Right lobe of liver (tissue), 4 donors: ENCODE results near the gene DEPDC5.
"Not testable (repeated sequence)": the region's sequence is repeated elsewhere in the genome, so short reads cannot be mapped to it uniquely, and the experiment has no call there.

Source experiments
- POLR2A ChIP-seq: fragments of 450-650 bp; IDR thresholded peaks from one replicate; pipeline ENCODE4 v1.6.1; 2017; ENCODE audit warnings: antibody characterized with exemption, mild to moderate bottlenecking
- TF ChIP-seq, protein P1 (sequence below), 4 donors: fragments of 200-600 bp in 3 of 4; fragments of 450-650 bp in 1 of 4; IDR thresholded peaks; one replicate each; pipeline versions ENCODE4 v1.5.1 to v1.8.0; 2016 to 2022; ENCODE audit warnings: antibody characterized with exemption in 4 of 4, mild to moderate bottlenecking in 2 of 4
- donor health status: DM: no; HTN: no; CAD: no.
- donor health status: DM: no; HTN: no; CAD: no.
- donor health status: DM: no; HTN: yes; CAD: no.

DNA sequence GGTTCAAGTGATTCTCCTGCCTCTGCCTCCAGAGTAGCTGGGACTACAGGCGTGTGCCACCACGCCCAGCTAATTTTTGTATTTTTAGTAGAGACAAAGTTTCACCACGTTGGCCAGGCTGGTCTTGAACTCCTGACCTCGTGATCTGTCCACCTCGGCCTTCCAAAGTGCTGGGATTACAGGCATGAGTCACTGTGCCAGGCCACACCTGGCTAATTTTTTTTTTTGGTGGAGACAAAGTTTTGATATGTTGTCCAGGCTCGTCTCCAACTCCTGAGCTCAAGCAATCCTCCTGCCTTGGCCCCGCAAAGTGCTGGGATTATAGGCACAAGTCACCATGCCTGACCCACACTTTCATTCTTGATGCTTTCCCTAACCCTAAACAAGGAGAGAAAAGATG, 13.5 kb upstream of the DEPDC5 start:
- TF ChIP-seq, protein P1, sequence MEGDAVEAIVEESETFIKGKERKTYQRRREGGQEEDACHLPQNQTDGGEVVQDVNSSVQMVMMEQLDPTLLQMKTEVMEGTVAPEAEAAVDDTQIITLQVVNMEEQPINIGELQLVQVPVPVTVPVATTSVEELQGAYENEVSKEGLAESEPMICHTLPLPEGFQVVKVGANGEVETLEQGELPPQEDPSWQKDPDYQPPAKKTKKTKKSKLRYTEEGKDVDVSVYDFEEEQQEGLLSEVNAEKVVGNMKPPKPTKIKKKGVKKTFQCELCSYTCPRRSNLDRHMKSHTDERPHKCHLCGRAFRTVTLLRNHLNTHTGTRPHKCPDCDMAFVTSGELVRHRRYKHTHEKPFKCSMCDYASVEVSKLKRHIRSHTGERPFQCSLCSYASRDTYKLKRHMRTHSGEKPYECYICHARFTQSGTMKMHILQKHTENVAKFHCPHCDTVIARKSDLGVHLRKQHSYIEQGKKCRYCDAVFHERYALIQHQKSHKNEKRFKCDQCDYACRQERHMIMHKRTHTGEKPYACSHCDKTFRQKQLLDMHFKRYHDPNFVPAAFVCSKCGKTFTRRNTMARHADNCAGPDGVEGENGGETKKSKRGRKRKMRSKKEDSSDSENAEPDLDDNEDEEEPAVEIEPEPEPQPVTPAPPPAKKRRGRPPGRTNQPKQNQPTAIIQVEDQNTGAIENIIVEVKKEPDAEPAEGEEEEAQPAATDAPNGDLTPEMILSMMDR (IDR thresholded peaks at IDR 0.05) = not testable (repeated sequence)
- not testable (repeated sequence) for TF ChIP-seq POLR2A
